Trophoblast cell (in vitro differentiated cells and primary cell): ENCODE results near the gene TRIM24.

Source experiments
- DNase-seq, 2 donors: peaks; one replicate each; pipeline ENCODE4 v3.0.0-alpha.2; 2016
- H2AFZ ChIP-seq: 2 replicates; pipeline ENCODE4 v1.6.1; 2013; ENCODE audit warnings: low read length, moderate library complexity, mild to moderate bottlenecking; ENCODE audit not compliant: insufficient read depth, poor library complexity
- H2AK5ac ChIP-seq: 2 replicates; pipeline ENCODE4 v1.6.1; 2013; ENCODE audit warnings: mild to moderate bottlenecking, low read length
- H2BK120ac ChIP-seq: 2 replicates; pipeline ENCODE4 v1.6.1; 2013; ENCODE audit warnings: low read length, mild to moderate bottlenecking, moderate library complexity; ENCODE audit not compliant: insufficient read depth, poor library complexity
- H2BK12ac ChIP-seq: 2 replicates; pipeline ENCODE4 v1.6.1; 2013; ENCODE audit warnings: mild to moderate bottlenecking, low read length, moderate library complexity
- H2BK5ac ChIP-seq: 2 replicates; pipeline ENCODE4 v1.6.1; 2013; ENCODE audit warnings: low read length, low read depth, moderate library complexity, mild to moderate bottlenecking; ENCODE audit not compliant: poor library complexity
- H3K14ac ChIP-seq: 2 replicates; pipeline ENCODE4 v1.6.1; 2013; ENCODE audit warnings: mild to moderate bottlenecking, low read length
- H3K18ac ChIP-seq: 2 replicates; pipeline ENCODE4 v1.6.1; 2013; ENCODE audit warnings: mild to moderate bottlenecking, low read length
- H3K23ac ChIP-seq: 2 replicates; pipeline ENCODE4 v1.6.1; 2013; ENCODE audit warnings: low read length
- H3K27ac ChIP-seq: 2 replicates; pipeline ENCODE4 v1.5.1; 2013; ENCODE audit warnings: low read depth, mild to moderate bottlenecking, inconsistent platforms, low read length, moderate library complexity
- H3K27me3 ChIP-seq: 2 replicates; pipeline ENCODE4 v1.6.1; 2013; ENCODE audit warnings: inconsistent platforms, mild to moderate bottlenecking, low read length, moderate library complexity; ENCODE audit not compliant: insufficient read depth
- H3K36me3 ChIP-seq, 2 experiments: 1 replicate in 1 of 2; 2 replicates in 1 of 2; pipeline ENCODE4 v1.6.1; 2013; ENCODE audit warnings: low read length in 2 of 2, mild to moderate bottlenecking in 2 of 2, moderate library complexity in 1 of 2; ENCODE audit not compliant: insufficient read depth in 2 of 2, control insufficient read depth in 1 of 2
- H3K4ac ChIP-seq: 2 replicates; pipeline ENCODE4 v1.6.1; 2013; ENCODE audit warnings: low read depth, mild to moderate bottlenecking, low read length, moderate library complexity
- H3K4me1 ChIP-seq, 2 experiments: 1 replicate in 1 of 2; 2 replicates in 1 of 2; pipeline ENCODE4 v1.6.1; 2013; ENCODE audit warnings: low read length in 2 of 2, mild to moderate bottlenecking in 2 of 2, moderate library complexity in 1 of 2; ENCODE audit not compliant: insufficient read depth in 2 of 2, control insufficient read depth in 1 of 2
- H3K4me2 ChIP-seq: 2 replicates; pipeline ENCODE4 v1.6.1; 2013; ENCODE audit warnings: inconsistent platforms, mild to moderate bottlenecking, low read length, moderate library complexity
- H3K4me3 ChIP-seq: 2 replicates; pipeline ENCODE4 v1.5.1; 2013; ENCODE audit warnings: mild to moderate bottlenecking, low read depth, low read length, inconsistent platforms
- H3K79me1 ChIP-seq: one replicate; pipeline ENCODE4 v1.6.1; 2013; ENCODE audit warnings: low read length
- H3K79me2 ChIP-seq: 2 replicates; pipeline ENCODE4 v1.6.1; 2013; ENCODE audit warnings: low read length, mild to moderate bottlenecking; ENCODE audit not compliant: control insufficient read depth, insufficient read depth, poor library complexity
- H3K9ac ChIP-seq: 2 replicates; pipeline ENCODE4 v1.6.1; 2013; ENCODE audit warnings: mild to moderate bottlenecking, low read length
- H3K9me3 ChIP-seq: 2 replicates; pipeline ENCODE4 v1.6.1; 2013; ENCODE audit warnings: low read depth, mild to moderate bottlenecking, control low read depth, inconsistent platforms, low read length; ENCODE audit not compliant: insufficient read depth
- H4K12ac ChIP-seq: 2 replicates; pipeline ENCODE4 v1.6.1; 2013; ENCODE audit warnings: low read depth, mild to moderate bottlenecking, low read length, moderate library complexity
- H4K8ac ChIP-seq: 2 replicates; pipeline ENCODE4 v1.6.1; 2013; ENCODE audit warnings: low read depth, mild to moderate bottlenecking, low read length, moderate library complexity
- H4K91ac ChIP-seq: one replicate; pipeline ENCODE4 v1.6.1; 2013; ENCODE audit warnings: low read depth, mild to moderate bottlenecking, low read length, moderate library complexity
- WGBS: extraction: QIAGEN DNeasy Blood & Tissue Kit; methylation state at CpG from one replicate; pipeline ENCODE4 v1.1.7; 2013; ENCODE audit warnings: missing lambda C conversion rate; ENCODE audit not compliant: insufficient read length, insufficient coverage; ENCODE audit errors: extremely low coverage; 5-methylcytosine and 5-hydroxymethylcytosine counted together

The TRIM24 gene

DNA sequence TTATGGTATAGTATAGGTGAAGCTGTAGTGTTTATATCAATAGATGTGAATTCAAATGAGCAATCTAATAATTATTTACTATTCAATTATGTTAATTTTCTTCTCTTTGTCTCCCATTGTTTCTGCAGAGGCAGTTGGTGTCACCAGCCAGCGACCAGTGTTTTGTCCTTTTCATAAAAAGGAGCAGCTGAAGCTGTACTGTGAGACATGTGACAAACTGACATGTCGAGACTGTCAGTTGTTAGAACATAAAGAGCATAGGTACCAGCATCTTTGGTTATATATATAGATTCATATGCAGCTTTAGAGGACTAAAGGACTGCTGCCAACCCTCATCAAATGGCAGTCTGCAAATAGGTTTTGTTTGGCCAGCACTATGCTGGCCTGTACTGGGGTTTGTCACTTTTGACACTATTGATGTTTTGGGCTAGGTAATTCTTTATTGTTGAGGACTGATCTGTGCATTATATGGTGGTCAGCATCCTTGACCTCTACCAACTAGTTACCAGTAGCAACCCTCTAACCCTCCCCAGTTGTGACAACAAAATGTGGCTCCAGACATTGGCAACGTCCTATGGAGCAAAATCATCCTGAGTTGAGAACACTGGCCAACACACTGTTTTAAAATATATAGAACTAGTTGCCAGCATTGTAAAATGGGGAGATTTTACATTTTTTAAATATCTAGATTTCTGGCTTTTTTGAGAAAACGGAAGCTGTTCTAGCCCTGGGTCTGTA, 59.2 kb downstream of the TRIM24 start:
- Histone ChIP-seq H3K18ac (no peak overlapping the region), H2BK120ac (no peak overlapping the region), H3K36me3 (peaks cover 26 to 36% of the 10 kb centered on the region in 2 experiments), H3K79me2 (no peaks in the 10 kb centered on the region), H3K4me3 (no peak overlapping the region), H3K9me3 (no peaks in the 10 kb centered on the region), H3K27me3 (no peaks in the 10 kb centered on the region), H3K4ac (no peak overlapping the region), H3K4me1 (no peaks in the 10 kb centered on the region), H4K12ac (no peak overlapping the region), H3K79me1 (no peaks in the 10 kb centered on the region), H2AFZ (no peak overlapping the region), H4K8ac (no peak overlapping the region), H3K27ac (no peak overlapping the region), H2BK12ac (no peak overlapping the region), H3K9ac (no peak overlapping the region), H3K14ac (no peak overlapping the region), H2BK5ac (no peak overlapping the region), H2AK5ac (no peak overlapping the region), H3K23ac (no peak overlapping the region), H4K91ac (no peak overlapping the region), H3K4me2 (no peak overlapping the region)
- WGBS = no CpG with 5 or more reads among the region's 4 CpGs
- no peak for DNase-seq

DNA sequence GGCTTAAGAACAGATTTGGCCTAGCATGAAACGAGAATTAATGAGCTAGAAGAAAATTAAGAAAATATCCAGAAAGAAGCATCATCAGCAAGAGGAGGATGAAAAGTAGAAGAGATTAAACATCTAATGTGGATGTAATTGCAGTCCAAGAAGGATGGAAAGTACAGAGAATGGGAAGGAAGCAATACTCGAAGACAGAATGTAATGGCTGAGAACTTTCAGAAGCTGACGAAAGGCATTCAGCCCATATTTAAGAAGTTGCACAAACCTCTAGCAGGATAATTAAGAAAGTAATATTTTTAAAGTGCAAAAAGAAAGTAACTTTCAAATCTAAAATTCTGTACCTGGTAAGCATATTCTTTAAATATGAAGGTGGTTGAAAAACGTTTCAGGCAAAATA, 60.7 kb downstream of the TRIM24 start:
- Histone ChIP-seq H3K9me3 (no peaks in the 10 kb centered on the region), H4K91ac (no peak overlapping the region), H3K4me2 (no peak overlapping the region), H3K4me1 (no peaks in the 10 kb centered on the region), H3K18ac (no peak overlapping the region), H2BK5ac (no peak overlapping the region), H3K36me3 (peaks cover 26 to 35% of the 10 kb centered on the region in 2 experiments), H4K8ac (no peak overlapping the region), H2BK120ac (no peak overlapping the region), H3K27ac (no peak overlapping the region), H3K9ac (no peak overlapping the region), H2AK5ac (no peak overlapping the region), H3K4me3 (no peak overlapping the region), H3K4ac (no peak overlapping the region), H3K23ac (no peak overlapping the region), H2AFZ (no peak overlapping the region), H3K79me1 (no peaks in the 10 kb centered on the region), H3K79me2 (no peaks in the 10 kb centered on the region), H2BK12ac (no peak overlapping the region), H4K12ac (no peak overlapping the region), H3K27me3 (no peaks in the 10 kb centered on the region), H3K14ac (no peak overlapping the region)
- DNase-seq = no peak
- no CpG with 5 or more reads among the region's 4 CpGs for WGBS

DNA sequence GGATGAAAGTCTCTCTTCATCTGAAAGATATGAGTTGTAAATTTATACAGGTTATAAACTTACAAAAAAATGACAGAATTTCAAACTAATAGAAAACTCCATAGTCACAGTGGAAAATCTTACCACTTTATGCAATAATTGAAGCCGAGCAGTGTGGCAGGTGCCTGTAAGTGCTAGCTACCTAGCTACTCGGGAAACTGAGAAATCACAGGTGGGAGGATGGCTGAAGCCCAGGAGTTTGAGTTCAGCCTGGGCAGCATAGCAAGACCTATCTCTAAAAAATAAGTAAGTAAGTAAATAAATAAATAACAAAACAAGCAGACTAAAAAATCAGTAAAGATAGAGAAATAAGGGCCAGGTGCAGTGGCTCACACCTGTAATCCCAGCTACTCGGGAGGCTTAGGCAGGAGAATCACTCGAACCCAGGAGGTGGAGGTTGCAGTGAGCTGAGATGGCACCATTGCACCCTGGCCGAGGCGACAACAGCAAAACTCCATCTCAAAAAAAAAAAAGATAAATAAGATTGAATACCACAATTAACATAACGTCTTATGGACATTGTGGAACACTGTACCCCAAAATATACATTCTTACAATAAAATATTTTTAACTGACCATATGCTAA, 61.9 kb downstream of the TRIM24 start:
- no peaks in the 10 kb centered on the region for H3K79me2 ChIP-seq
- no peak overlapping the region for H3K23ac ChIP-seq
- no CpG with 5 or more reads among the region's 7 CpGs for WGBS
- H2BK12ac ChIP-seq = no peak overlapping the region
- H2AFZ ChIP-seq = no peak overlapping the region
- H3K9me3 ChIP-seq = peaks cover 2% of the 10 kb centered on the region
- no peak overlapping the region for H3K4ac ChIP-seq
- no peak overlapping the region for H4K8ac ChIP-seq
- no peak overlapping the region for H3K4me3 ChIP-seq
- H4K91ac ChIP-seq = no peak overlapping the region
- no peak for DNase-seq
- H3K27me3 ChIP-seq = no peaks in the 10 kb centered on the region
- H3K27ac ChIP-seq = no peak overlapping the region
- no peaks in the 10 kb centered on the region for H3K4me1 ChIP-seq
- H2AK5ac ChIP-seq = no peak overlapping the region
- H4K12ac ChIP-seq = no peak overlapping the region
- no peak overlapping the region for H3K14ac ChIP-seq
- peaks cover 20 to 32% of the 10 kb centered on the region in 2 experiments for H3K36me3 ChIP-seq
- no peak overlapping the region for H3K4me2 ChIP-seq
- no peak overlapping the region for H2BK5ac ChIP-seq
- no peak overlapping the region for H3K18ac ChIP-seq
- H2BK120ac ChIP-seq = no peak overlapping the region
- no peak overlapping the region for H3K9ac ChIP-seq
- H3K79me1 ChIP-seq = no peaks in the 10 kb centered on the region

DNA sequence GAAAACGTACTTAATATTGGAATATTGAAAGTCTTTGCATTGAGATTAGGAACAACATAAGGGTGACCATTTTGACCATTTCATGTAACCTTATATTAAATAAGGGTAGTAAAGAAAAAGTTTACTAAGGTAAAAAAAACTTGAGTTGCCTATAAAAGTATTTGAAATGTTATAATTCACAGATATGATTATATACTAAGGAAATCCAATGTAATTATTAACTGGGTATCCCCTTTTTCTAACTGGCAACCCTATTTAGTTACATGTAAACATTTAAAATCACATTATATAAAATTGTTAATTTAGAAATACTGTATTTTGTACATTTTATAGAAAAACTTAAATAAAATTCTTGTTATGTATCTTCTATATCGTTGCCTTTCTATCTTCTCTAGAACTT, 64.2 kb downstream of the TRIM24 start:
- Histone ChIP-seq H3K79me1 (no peaks in the 10 kb centered on the region), H3K4me2 (no peak overlapping the region), H3K4me1 (no peaks in the 10 kb centered on the region), H3K4ac (no peak overlapping the region), H3K23ac (no peak overlapping the region), H2BK12ac (no peak overlapping the region), H3K4me3 (no peak overlapping the region), H2AFZ (no peak overlapping the region), H4K12ac (no peak overlapping the region), H2BK120ac (no peak overlapping the region), H3K18ac (no peak overlapping the region), H3K9me3 (peaks cover 5% of the 10 kb centered on the region), H3K79me2 (no peaks in the 10 kb centered on the region), H3K14ac (no peak overlapping the region), H4K91ac (no peak overlapping the region), H2AK5ac (no peak overlapping the region), H3K9ac (no peak overlapping the region), H3K27ac (no peak overlapping the region), H3K27me3 (no peaks in the 10 kb centered on the region), H3K36me3 (peaks cover 15 to 29% of the 10 kb centered on the region in 2 experiments), H2BK5ac (no peak overlapping the region), H4K8ac (no peak overlapping the region)
- no CpG with 5 or more reads among the region's 2 CpGs for WGBS
- DNase-seq = no peak
